Activated CD8-positive, alpha-beta T cell treated with anti-CD3 and anti-CD28 coated beads for 36 hours (primary cell): Measurements from ENCODE around the gene DCUN1D2. TPM values are rescaled to one million over a fixed set of nuclear protein-coding genes. Genes with fewer than 3 reads are reported as not detected.

Experiments used
- ATAC-seq: fragments of 200-7000 bp; cut with Tn5 transposase; one replicate; pipeline ENCODE4 v1.10.0; 2021; ENCODE audit warnings: mild to moderate bottlenecking, moderate library complexity
- CTCF ChIA-PET: fragments of 350-600 bp; sonication (Branson Sonifier 250); formaldehyde crosslinking; loops from one replicate; lab custom pipeline; 2021; ENCODE audit warnings: antibody characterized with exemption; lab: Charles Lee
- POLR2A ChIA-PET: fragments of 350-600 bp; sonication (Branson Sonifier 250); formaldehyde crosslinking; loops from one replicate; lab custom pipeline; 2021; ENCODE audit warnings: antibody characterized with exemption; lab: Charles Lee
- DNase-seq: peaks from one replicate; pipeline ENCODE4 v3.0.0-alpha.2; 2020
- H3K27ac Mint-ChIP-seq: one replicate; pipeline ENCODE4 v1.8.0; 2021; ENCODE audit warnings: mild to moderate bottlenecking, mixed read lengths
- H3K27me3 Mint-ChIP-seq: one replicate; pipeline ENCODE4 v1.8.0; 2021; ENCODE audit warnings: mixed read lengths
- H3K36me3 Mint-ChIP-seq: one replicate; pipeline ENCODE4 v1.8.0; 2021; ENCODE audit warnings: low read depth, mixed read lengths
- H3K4me1 Mint-ChIP-seq: one replicate; pipeline ENCODE4 v1.8.0; 2021; ENCODE audit warnings: low read depth, mixed read lengths
- H3K4me3 Mint-ChIP-seq: one replicate; pipeline ENCODE4 v1.8.0; 2021; ENCODE audit warnings: mild to moderate bottlenecking, moderate library complexity, mixed read lengths
- H3K9me3 Mint-ChIP-seq: one replicate; pipeline ENCODE4 v1.8.0; 2021; ENCODE audit warnings: mixed read lengths
- intact Hi-C: fragments of 100-400 bp; cut with micrococcal nuclease; formaldehyde crosslinking; loops from one replicate; pipeline ENCODE4 v1.10.0; 2022
- total RNA-seq, 2 experiments: library from RNA; stranded (reverse); gene quantifications; one replicate each; pipeline ENCODE4 v1.2.3, GENCODE V29; 2021
- TF ChIP-seq, protein P1 (sequence below): fragments of 200-600 bp; IDR thresholded peaks from one replicate; pipeline ENCODE4 v1.8.0; 2022; ENCODE audit warnings: antibody characterized with exemption, mild to moderate bottlenecking

DCUN1D2 gene
- total RNA-seq, 2 experiments from 2014 or later: 13.4 to 14.7 TPM

DNA sequence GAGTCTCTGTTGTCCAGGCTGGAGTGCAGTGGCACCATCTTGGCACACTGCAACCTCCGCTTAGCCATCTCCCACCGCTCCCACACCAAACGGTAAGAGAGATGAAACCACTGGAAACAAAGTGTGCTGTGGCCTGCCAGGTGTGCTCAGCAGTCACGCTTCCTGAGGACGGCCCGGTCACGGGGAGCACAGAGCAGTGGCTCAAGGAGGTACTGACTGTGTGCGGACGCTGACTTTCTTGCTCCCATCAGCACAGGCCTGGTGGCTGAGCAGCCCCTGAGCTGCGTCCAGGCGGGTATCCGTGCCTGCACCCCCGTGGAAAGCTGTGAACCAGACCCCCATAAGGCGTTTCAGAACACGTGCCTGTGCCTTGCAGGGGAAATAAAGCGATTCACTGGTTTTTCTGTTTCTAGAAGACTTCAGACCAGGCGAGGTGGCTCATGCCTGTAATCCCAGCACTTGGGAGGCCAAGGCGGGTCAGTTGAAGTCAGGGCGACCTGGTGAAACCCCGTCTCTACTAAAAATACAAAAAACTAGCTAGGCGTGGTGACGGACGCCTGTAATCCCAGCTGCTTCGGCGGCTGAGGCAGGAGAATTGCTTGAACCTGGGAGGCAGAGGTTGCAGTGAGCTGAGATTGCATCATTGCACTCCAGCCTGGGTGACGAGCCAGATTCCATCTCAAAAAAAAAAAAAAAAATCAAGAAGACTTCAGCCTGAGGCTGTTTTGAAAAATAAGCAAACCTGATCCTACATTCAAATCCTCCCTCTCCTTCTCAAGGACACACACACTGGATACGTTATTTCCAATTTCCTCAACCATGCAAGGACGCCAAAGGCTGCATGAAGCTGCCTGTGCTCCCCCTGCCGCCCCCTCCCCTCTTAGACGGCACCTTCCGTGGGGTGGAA, 62.7 kb downstream of the DCUN1D2 start:
- intact Hi-C loops: no loop called here
- no peaks in the 10 kb centered on the region for H3K36me3 Mint-ChIP-seq
- H3K4me3 Mint-ChIP-seq: no peak overlapping the region
- no peak overlapping the region for H3K27ac Mint-ChIP-seq
- TF ChIP-seq, protein P1, sequence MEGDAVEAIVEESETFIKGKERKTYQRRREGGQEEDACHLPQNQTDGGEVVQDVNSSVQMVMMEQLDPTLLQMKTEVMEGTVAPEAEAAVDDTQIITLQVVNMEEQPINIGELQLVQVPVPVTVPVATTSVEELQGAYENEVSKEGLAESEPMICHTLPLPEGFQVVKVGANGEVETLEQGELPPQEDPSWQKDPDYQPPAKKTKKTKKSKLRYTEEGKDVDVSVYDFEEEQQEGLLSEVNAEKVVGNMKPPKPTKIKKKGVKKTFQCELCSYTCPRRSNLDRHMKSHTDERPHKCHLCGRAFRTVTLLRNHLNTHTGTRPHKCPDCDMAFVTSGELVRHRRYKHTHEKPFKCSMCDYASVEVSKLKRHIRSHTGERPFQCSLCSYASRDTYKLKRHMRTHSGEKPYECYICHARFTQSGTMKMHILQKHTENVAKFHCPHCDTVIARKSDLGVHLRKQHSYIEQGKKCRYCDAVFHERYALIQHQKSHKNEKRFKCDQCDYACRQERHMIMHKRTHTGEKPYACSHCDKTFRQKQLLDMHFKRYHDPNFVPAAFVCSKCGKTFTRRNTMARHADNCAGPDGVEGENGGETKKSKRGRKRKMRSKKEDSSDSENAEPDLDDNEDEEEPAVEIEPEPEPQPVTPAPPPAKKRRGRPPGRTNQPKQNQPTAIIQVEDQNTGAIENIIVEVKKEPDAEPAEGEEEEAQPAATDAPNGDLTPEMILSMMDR: no peak
- CTCF ChIA-PET: no interaction called here
- no peak for DNase-seq
- H3K27me3 Mint-ChIP-seq: no peaks in the 10 kb centered on the region
- H3K4me1 Mint-ChIP-seq: no peaks in the 10 kb centered on the region
- POLR2A ChIA-PET: interaction anchor here (0.6 kb wide), 1 partner anchor 86 kb away, joined by 3 read pairs; no protein-coding TSS in a partner anchor
- H3K9me3 Mint-ChIP-seq: no peaks in the 10 kb centered on the region
- ATAC-seq: no peak

- no peaks in the 10 kb centered on the region for H3K4me1 Mint-ChIP-seq
- no peak for ATAC-seq
- no peak overlapping the region for H3K4me3 Mint-ChIP-seq
- H3K9me3 Mint-ChIP-seq: no peaks in the 10 kb centered on the region
- no peak overlapping the region for H3K27ac Mint-ChIP-seq
- ChIA-PET CTCF (no interaction called here), POLR2A (no interaction called here)
- intact Hi-C loops: no loop called here
- H3K27me3 Mint-ChIP-seq: no peaks in the 10 kb centered on the region
- TF ChIP-seq, protein P1: no peak
- no peak for DNase-seq
- H3K36me3 Mint-ChIP-seq: no peaks in the 10 kb centered on the region
These were observed 63.9 kb downstream of the DCUN1D2 start for GRCh38 chr13:113426591-113426986.

DNA sequence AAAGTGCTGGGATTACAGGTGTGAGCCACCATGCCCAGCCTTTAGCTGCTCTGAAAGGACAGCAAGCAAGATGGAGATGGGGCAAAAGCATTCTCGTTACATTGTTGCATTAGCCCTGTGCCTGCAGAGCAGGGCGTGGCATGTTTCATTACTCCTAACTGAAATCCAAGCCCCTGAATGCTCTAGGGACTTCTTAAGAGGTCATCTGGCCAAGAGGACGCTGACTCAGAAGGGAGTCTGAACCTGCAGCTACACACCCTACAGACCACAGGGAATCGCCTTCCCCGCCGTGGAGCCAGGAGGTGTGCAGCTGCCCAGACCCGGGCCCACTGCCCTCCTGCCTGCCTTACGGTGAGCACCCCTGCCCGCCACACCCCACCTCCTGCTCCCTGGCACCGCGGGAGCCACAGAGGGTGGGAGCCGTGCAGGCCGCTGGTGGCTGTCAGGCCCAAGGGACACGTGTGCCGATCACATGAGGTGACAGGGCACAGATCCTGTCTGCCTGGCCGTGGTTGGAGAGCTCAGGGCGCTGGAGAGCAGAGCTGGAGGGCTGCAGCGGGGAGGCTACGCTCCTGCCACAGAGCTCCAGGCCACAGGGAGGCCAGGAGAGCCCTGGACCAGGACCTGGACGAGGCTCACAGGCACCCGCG, 64.4 kb downstream of the DCUN1D2 start:
- POLR2A ChIA-PET: no interaction called here
- Mint-ChIP-seq H3K27ac (no peak overlapping the region), H3K4me3 (no peak overlapping the region), H3K4me1 (no peaks in the 10 kb centered on the region), H3K36me3 (no peaks in the 10 kb centered on the region), H3K27me3 (no peaks in the 10 kb centered on the region), H3K9me3 (no peaks in the 10 kb centered on the region)
- no peak for ATAC-seq
- intact Hi-C loops: no loop called here
- TF ChIP-seq, protein P1: no peak
- DNase-seq: no peak
- CTCF ChIA-PET: no interaction called here

GRCh38 chr13:113423520-113424163, 66.9 kb downstream of the DCUN1D2 start:
- Mint-ChIP-seq H3K4me3 (no peak overlapping the region), H3K4me1 (no peaks in the 10 kb centered on the region), H3K27ac (no peak overlapping the region), H3K27me3 (no peaks in the 10 kb centered on the region), H3K36me3 (no peaks in the 10 kb centered on the region), H3K9me3 (no peaks in the 10 kb centered on the region)
- intact Hi-C loops: no loop called here
- TF ChIP-seq, protein P1: no peak
- CTCF ChIA-PET: no interaction called here
- DNase-seq (no peak), ATAC-seq (no peak)
- POLR2A ChIA-PET: no interaction called here
